ENCODE measurements around the gene KLK12. TPM values are rescaled to one million over a fixed set of nuclear protein-coding genes. Genes with fewer than 3 reads are reported as not detected.

Gene KLK12
- total RNA-seq, 5 donors from 2014 or later (not counting 1 experiment from before 2014, with no cell fraction given), result not detected

GRCh38 chr19:51027126-51027806, 7.5 kb downstream of the KLK12 start:
- H3K4me3 Mint-ChIP-seq, result no peak overlapping the region
- H3K27ac ChIP-seq (ENCODE audit: low read length), result no peak overlapping the region
- H3K36me3 Mint-ChIP-seq, result no peaks in the 10 kb centered on the region
- no peaks in the 10 kb centered on the region for H3K4me1 ChIP-seq (ENCODE audit: control insufficient read depth in 1 of 2, extremely low read depth in 1 of 2, insufficient read depth in 2 of 2, low read length in 2 of 2)
- ChIA-PET CTCF (no interaction called here), POLR2A (no interaction called here)
- H3K9me3 Mint-ChIP-seq, result no peaks in the 10 kb centered on the region
- 66% methylated on average over 10 of the region's 14 CpGs for WGBS (ENCODE audit: insufficient coverage)
- no peaks in the 10 kb centered on the region for H3K9me3 ChIP-seq
- peaks cover 54 to 65% of the 10 kb centered on the region in 2 donors for H3K27me3 Mint-ChIP-seq
- no peaks in the 10 kb centered on the region for H3K36me3 ChIP-seq (ENCODE audit: control insufficient read depth in 2 of 2, extremely low read depth in 1 of 2, insufficient read depth in 1 of 2, low read length in 1 of 2)
- ATAC-seq (replicated peaks in 1 of 4) (no peak), DNase-seq (no peak)
- peaks cover 0 to 67% of the 10 kb centered on the region in 2 experiments for H3K27me3 ChIP-seq (replicated peaks in 1 of 2; ENCODE audit: control insufficient read depth in 2 of 2, extremely low read depth in 1 of 2, insufficient read depth in 2 of 2, low read length in 1 of 2)
- no peak overlapping the region for H3K27ac Mint-ChIP-seq
- H3K4me3 ChIP-seq (ENCODE audit: control insufficient read depth in 1 of 2, extremely low read depth in 1 of 2, low read length in 1 of 2), result no peak overlapping the region
- no peaks in the 10 kb centered on the region for H3K4me1 Mint-ChIP-seq

DNA sequence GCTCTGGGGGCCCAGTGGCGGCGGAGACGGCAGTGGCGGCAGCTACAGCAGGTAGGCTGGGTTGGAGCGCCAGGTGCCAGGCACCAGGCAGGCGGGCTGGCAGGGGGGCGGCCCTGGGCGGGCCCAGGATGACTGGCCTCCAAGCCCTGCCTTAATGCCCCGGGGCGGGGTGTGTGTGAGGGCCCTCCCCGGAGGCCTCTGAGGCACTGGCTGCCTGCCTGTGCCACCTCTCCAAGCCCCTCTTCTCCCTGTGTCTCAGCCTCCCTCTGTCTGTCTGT, 8.3 kb downstream of the KLK12 start, which contains the start of gene KLK11:
KLK11 (minus strand) TSS at position 63 of the 278 bp plus-strand sequence. CDS start 985 bp downstream, outside the sequence.
- H3K27ac Mint-ChIP-seq, result no peak within 1 kb of the TSS
- POLR2A ChIA-PET, result no interaction called here

DNA sequence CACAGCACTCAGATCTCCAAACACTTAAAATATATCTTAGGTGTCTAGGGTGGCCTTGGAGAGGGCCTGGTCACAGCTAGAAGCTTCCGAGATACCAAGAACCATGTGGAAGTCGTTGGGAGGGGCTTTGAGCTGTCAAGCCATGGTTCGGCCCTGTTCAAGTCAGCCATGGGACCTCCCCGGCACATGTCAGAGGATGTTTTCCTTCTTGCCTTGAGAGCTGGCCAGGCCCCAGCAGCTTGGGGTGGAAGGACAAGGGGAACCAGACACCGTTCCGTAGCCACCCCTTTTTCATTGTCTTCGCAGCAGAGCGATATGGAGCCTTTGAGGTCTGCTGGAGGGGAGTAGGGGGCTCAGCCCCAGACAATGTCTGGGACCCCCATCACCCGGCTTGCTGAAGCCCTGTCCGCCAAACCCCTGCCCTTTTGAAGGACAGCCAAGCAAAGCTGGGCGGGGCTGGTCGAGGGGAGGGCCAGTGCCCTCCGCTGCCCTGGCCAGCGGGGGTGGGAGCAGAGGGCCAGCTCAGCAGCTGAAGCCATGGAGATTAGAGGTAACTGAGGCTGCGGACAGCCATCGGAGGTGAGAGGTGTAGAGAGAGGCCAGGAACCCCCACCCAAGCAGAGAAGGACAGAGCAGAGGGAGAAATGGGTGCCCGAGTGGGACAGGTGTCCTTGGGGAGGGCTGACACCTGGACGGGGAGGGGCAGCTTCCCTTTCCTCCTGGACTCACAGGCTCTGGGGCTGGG, 8.8 kb downstream of the KLK12 start:
- Histone ChIP-seq H3K36me3 (ENCODE audit: control insufficient read depth in 2 of 2, extremely low read depth in 1 of 2, insufficient read depth in 1 of 2, low read length in 1 of 2) (no peaks in the 10 kb centered on the region), H3K27me3 (replicated peaks in 1 of 2; ENCODE audit: control insufficient read depth in 2 of 2, extremely low read depth in 1 of 2, insufficient read depth in 2 of 2, low read length in 1 of 2) (peaks cover 2 to 72% of the 10 kb centered on the region in 2 experiments), H3K9me3 (no peaks in the 10 kb centered on the region), H3K27ac (ENCODE audit: low read length) (no peak overlapping the region), H3K4me3 (ENCODE audit: control insufficient read depth in 1 of 2, extremely low read depth in 1 of 2, low read length in 1 of 2) (no peak overlapping the region), H3K4me1 (ENCODE audit: control insufficient read depth in 1 of 2, extremely low read depth in 1 of 2, insufficient read depth in 2 of 2, low read length in 2 of 2) (no peaks in the 10 kb centered on the region)
- no peak for DNase-seq
- WGBS (ENCODE audit: insufficient coverage), result 68% methylated on average over 18 of the region's 18 CpGs
- H3K27ac Mint-ChIP-seq, result no peak overlapping the region
- H3K27me3 Mint-ChIP-seq, result peaks cover 47 to 60% of the 10 kb centered on the region in 2 donors
- H3K36me3 Mint-ChIP-seq, result no peaks in the 10 kb centered on the region
- CTCF ChIA-PET, result no interaction called here
- H3K4me3 Mint-ChIP-seq, result no peak overlapping the region
- POLR2A ChIA-PET, result no interaction called here
- ATAC-seq (replicated peaks in 1 of 4), result no peak
- H3K9me3 Mint-ChIP-seq, result no peaks in the 10 kb centered on the region
- no peaks in the 10 kb centered on the region for H3K4me1 Mint-ChIP-seq

More for the DNA sequence above, 8.3 kb downstream of the KLK12 start, which contains the start of gene KLK11:
- Mint-ChIP-seq H3K36me3 (no peaks in the 10 kb centered on the region), H3K4me1 (no peaks in the 10 kb centered on the region), H3K9me3 (no peaks in the 10 kb centered on the region), H3K4me3 (no peak within 1 kb of the TSS), H3K27me3 (peaks cover 52 to 65% of the 10 kb centered on the region in 2 donors)
- 89% methylated on average over 8 of the region's 11 CpGs for WGBS (ENCODE audit: insufficient coverage)
- Histone ChIP-seq H3K4me3 (ENCODE audit: control insufficient read depth in 1 of 2, extremely low read depth in 1 of 2, low read length in 1 of 2) (no peak within 1 kb of the TSS), H3K27ac (ENCODE audit: low read length) (no peak within 1 kb of the TSS), H3K4me1 (ENCODE audit: control insufficient read depth in 1 of 2, extremely low read depth in 1 of 2, insufficient read depth in 2 of 2, low read length in 2 of 2) (no peaks in the 10 kb centered on the region), H3K27me3 (replicated peaks in 1 of 2; ENCODE audit: control insufficient read depth in 2 of 2, extremely low read depth in 1 of 2, insufficient read depth in 2 of 2, low read length in 1 of 2) (peaks cover 0 to 70% of the 10 kb centered on the region in 2 experiments), H3K36me3 (ENCODE audit: control insufficient read depth in 2 of 2, extremely low read depth in 1 of 2, insufficient read depth in 1 of 2, low read length in 1 of 2) (no peaks in the 10 kb centered on the region), H3K9me3 (no peaks in the 10 kb centered on the region)
- CTCF ChIA-PET, result no interaction called here
- no peak for ATAC-seq (replicated peaks in 1 of 4)
- DNase-seq, result no peak

DNA sequence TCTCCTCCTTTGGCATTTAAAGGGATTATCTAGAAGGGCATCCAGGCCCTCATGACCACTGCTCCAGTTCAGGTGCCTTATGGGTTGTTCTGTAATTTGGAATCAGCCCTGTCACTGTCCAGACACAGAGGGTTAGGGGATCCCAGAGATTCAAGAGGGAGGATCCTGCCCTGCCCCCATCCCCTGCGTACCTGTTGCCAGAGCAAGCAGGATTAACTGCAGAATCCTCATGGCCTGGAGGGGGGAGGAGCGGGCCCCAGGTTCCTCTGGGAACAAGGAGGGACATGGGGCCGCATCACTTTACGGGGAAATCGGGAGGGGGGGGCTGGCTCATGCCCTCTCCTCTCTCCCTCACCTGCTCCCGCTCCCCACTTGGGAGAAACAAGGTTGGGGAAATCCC, 9.4 kb downstream of the KLK12 start:
- WGBS (ENCODE audit: insufficient coverage), result no CpG with 5 or more reads among the region's 6 CpGs
- DNase-seq, result no peak
- Histone ChIP-seq H3K27ac (ENCODE audit: low read length) (no peak overlapping the region), H3K36me3 (ENCODE audit: control insufficient read depth in 2 of 2, extremely low read depth in 1 of 2, insufficient read depth in 1 of 2, low read length in 1 of 2) (no peaks in the 10 kb centered on the region), H3K27me3 (replicated peaks in 1 of 2; ENCODE audit: control insufficient read depth in 2 of 2, extremely low read depth in 1 of 2, insufficient read depth in 2 of 2, low read length in 1 of 2) (peaks cover 2 to 71% of the 10 kb centered on the region in 2 experiments), H3K4me1 (ENCODE audit: control insufficient read depth in 1 of 2, extremely low read depth in 1 of 2, insufficient read depth in 2 of 2, low read length in 2 of 2) (no peaks in the 10 kb centered on the region), H3K4me3 (ENCODE audit: control insufficient read depth in 1 of 2, extremely low read depth in 1 of 2, low read length in 1 of 2) (no peak overlapping the region), H3K9me3 (no peaks in the 10 kb centered on the region)
- ChIA-PET POLR2A (no interaction called here), CTCF (no interaction called here)
- Mint-ChIP-seq H3K4me3 (no peak overlapping the region), H3K27ac (no peak overlapping the region), H3K9me3 (no peaks in the 10 kb centered on the region), H3K27me3 (peaks cover 42 to 59% of the 10 kb centered on the region in 2 donors), H3K36me3 (no peaks in the 10 kb centered on the region), H3K4me1 (no peaks in the 10 kb centered on the region)
- no peak for ATAC-seq (replicated peaks in 1 of 4)

DNA sequence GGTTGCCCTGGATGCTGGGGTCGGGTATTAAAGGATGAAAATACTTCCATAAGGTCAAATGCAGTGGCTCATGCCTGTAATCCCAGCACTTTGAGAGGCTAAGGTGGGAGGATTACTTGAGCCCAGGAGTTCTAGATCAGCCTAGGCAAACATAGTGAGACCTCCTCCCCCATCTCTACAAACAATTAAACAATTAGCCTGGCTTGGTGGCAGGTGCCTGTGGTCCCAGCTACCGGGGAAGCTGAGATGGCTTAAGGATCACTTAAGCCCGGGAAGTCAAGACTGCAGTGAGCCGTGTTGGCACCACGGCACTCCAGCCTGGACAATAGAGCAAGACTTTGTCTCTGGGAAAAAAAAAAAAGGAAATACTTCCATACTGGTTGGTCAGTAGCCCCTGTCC, 9.9 kb downstream of the KLK12 start:
- ChIA-PET CTCF (interaction anchor here in 1 of 2 donors (0.7 kb wide), 1 partner anchor 23 kb away, joined by 11 read pairs; no protein-coding TSS in a partner anchor), POLR2A (interaction anchor here in 1 of 2 donors (0.6 kb wide), 1 partner anchor 65 kb away, joined by 3 read pairs; no protein-coding TSS in a partner anchor)
- H3K27ac Mint-ChIP-seq, result no peak overlapping the region
- Histone ChIP-seq H3K4me3 (ENCODE audit: control insufficient read depth in 1 of 2, extremely low read depth in 1 of 2, low read length in 1 of 2) (no peak overlapping the region), H3K4me1 (ENCODE audit: control insufficient read depth in 1 of 2, extremely low read depth in 1 of 2, insufficient read depth in 2 of 2, low read length in 2 of 2) (no peaks in the 10 kb centered on the region), H3K27ac (ENCODE audit: low read length) (no peak overlapping the region), H3K27me3 (replicated peaks in 1 of 2; ENCODE audit: control insufficient read depth in 2 of 2, extremely low read depth in 1 of 2, insufficient read depth in 2 of 2, low read length in 1 of 2) (peaks cover 2 to 74% of the 10 kb centered on the region in 2 experiments), H3K9me3 (no peaks in the 10 kb centered on the region), H3K36me3 (ENCODE audit: control insufficient read depth in 2 of 2, extremely low read depth in 1 of 2, insufficient read depth in 1 of 2, low read length in 1 of 2) (no peaks in the 10 kb centered on the region)
- no peak for DNase-seq
- H3K9me3 Mint-ChIP-seq, result no peaks in the 10 kb centered on the region
- peaks cover 45 to 63% of the 10 kb centered on the region in 2 donors for H3K27me3 Mint-ChIP-seq
- ATAC-seq (replicated peaks in 1 of 4), result no peak
- 73% methylated on average over 3 of the region's 5 CpGs for WGBS (ENCODE audit: insufficient coverage)
- H3K4me1 Mint-ChIP-seq, result peaks cover 0 to 3% (median 1%) of the 10 kb centered on the region in 3 donors
- no peak overlapping the region for H3K4me3 Mint-ChIP-seq
- H3K36me3 Mint-ChIP-seq, result no peaks in the 10 kb centered on the region

DNA sequence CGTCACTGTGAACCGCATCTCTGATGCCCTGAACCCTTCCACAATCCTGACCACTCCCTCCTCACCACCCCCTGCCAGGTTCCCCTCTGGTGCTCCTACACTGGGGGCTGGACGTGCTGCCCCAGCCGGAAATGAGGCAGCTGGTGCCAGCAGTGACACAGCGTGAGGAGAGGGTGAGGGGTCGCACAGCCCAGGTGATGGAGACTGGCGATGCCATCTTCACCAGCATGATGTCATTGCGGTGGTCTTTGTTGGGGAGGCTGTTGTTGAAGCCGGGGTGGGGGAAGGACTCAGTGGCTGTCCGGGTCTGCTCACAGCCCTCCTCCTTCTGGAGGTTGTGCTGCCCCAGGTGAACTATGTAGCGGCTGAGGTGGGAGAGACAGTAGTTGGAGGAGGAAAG, 10.9 kb downstream of the KLK12 start:
- ChIA-PET POLR2A (no interaction called here), CTCF (no interaction called here)
- peaks cover 0 to 7% (median 5%) of the 10 kb centered on the region in 3 donors for H3K4me1 Mint-ChIP-seq
- no peaks in the 10 kb centered on the region for H3K36me3 Mint-ChIP-seq
- no peak overlapping the region for H3K4me3 Mint-ChIP-seq
- no peak overlapping the region for H3K27ac Mint-ChIP-seq
- no peaks in the 10 kb centered on the region for H3K36me3 ChIP-seq (ENCODE audit: control insufficient read depth in 2 of 2, extremely low read depth in 1 of 2, insufficient read depth in 1 of 2, low read length in 1 of 2)
- H3K4me3 ChIP-seq (ENCODE audit: control insufficient read depth in 1 of 2, extremely low read depth in 1 of 2, low read length in 1 of 2), result no peak overlapping the region
- H3K9me3 Mint-ChIP-seq, result no peaks in the 10 kb centered on the region
- peaks cover 48 to 65% of the 10 kb centered on the region in 2 donors for H3K27me3 Mint-ChIP-seq
- peaks cover 2 to 74% of the 10 kb centered on the region in 2 experiments for H3K27me3 ChIP-seq (replicated peaks in 1 of 2; ENCODE audit: control insufficient read depth in 2 of 2, extremely low read depth in 1 of 2, insufficient read depth in 2 of 2, low read length in 1 of 2)
- DNase-seq, result no peak
- no peaks in the 10 kb centered on the region for H3K9me3 ChIP-seq
- ATAC-seq (replicated peaks in 1 of 4), result no peak
- peaks cover 0 to 7% of the 10 kb centered on the region in 2 experiments for H3K4me1 ChIP-seq (ENCODE audit: control insufficient read depth in 1 of 2, extremely low read depth in 1 of 2, insufficient read depth in 2 of 2, low read length in 2 of 2)
- no peak overlapping the region for H3K27ac ChIP-seq (ENCODE audit: low read length)
- 71% methylated on average over 7 of the region's 11 CpGs for WGBS (ENCODE audit: insufficient coverage)

Data from T-cell (primary cell).